Right kidney (tissue), 1 donor: ENCODE data around the gene TMEM132D.
"Not testable (repeated sequence)": the region's sequence is repeated elsewhere in the genome, so short reads cannot be mapped to it uniquely, and the experiment has no call there.

Source experiments
- DNase-seq: peaks from one replicate; pipeline ENCODE4 v3.0.0-alpha.2; 2016

Gene TMEM132D

GRCh38 chr12:129049917-129050316 is 853.9 kb downstream of the TMEM132D start:
- peak; percentile 12 for DNase-seq

- not testable (repeated sequence) for DNase-seq
Observed at GRCh38 chr12:129043334-129043733, 860.5 kb downstream of the TMEM132D start.

- no peak for DNase-seq
Observed at GRCh38 chr12:129036135-129036534, 867.7 kb downstream of the TMEM132D start.

GRCh38 chr12:129034558-129035289 is 869.1 kb downstream of the TMEM132D start:
- DNase-seq: no peak

GRCh38 chr12:129028844-129029243 is 875.0 kb downstream of the TMEM132D start:
- no peak for DNase-seq

- no peak for DNase-seq
Observed at GRCh38 chr12:129025055-129025454, 878.8 kb downstream of the TMEM132D start.
